Embryonic facial prominence (tissue), 1 donor: ENCODE results near the gene SH3PXD2A.

Experiments used
- DNase-seq: peaks from one replicate; pipeline ENCODE4 v3.0.0-alpha.2; 2016; ENCODE audit errors: extremely low spot score

Gene SH3PXD2A

GRCh38 chr10:103706762-103707161 lies 148.6 kb downstream of the SH3PXD2A start:
- DNase-seq: no peak

GRCh38 chr10:103706047-103706446 lies 149.3 kb downstream of the SH3PXD2A start:
- no peak for DNase-seq

GRCh38 chr10:103703941-103704919 lies 151.1 kb downstream of the SH3PXD2A start:
- DNase-seq: no peak

GRCh38 chr10:103701380-103702222 lies 153.8 kb downstream of the SH3PXD2A start:
- no peak for DNase-seq

GRCh38 chr10:103700436-103700715 lies 155.0 kb downstream of the SH3PXD2A start:
- DNase-seq: no peak

GRCh38 chr10:103699611-103700435 lies 155.6 kb downstream of the SH3PXD2A start:
- DNase-seq: no peak

GRCh38 chr10:103698266-103698665 lies 157.1 kb downstream of the SH3PXD2A start:
- DNase-seq: no peak

GRCh38 chr10:103697787-103698186 lies 157.6 kb downstream of the SH3PXD2A start:
- no peak for DNase-seq

GRCh38 chr10:103696411-103697145 lies 158.8 kb downstream of the SH3PXD2A start:
- DNase-seq: no peak

- DNase-seq: no peak
These were observed 159.3 kb downstream of the SH3PXD2A start for GRCh38 chr10:103696094-103696410.

- DNase-seq: no peak
These were observed 159.8 kb downstream of the SH3PXD2A start for GRCh38 chr10:103695584-103696005.

- DNase-seq: no peak
These were observed 161.6 kb downstream of the SH3PXD2A start for GRCh38 chr10:103693812-103694205.

GRCh38 chr10:103692952-103693811 lies 162.2 kb downstream of the SH3PXD2A start:
- no peak for DNase-seq

GRCh38 chr10:103692436-103692951 lies 162.9 kb downstream of the SH3PXD2A start:
- DNase-seq: no peak

GRCh38 chr10:103691723-103692435 lies 163.5 kb downstream of the SH3PXD2A start:
- no peak for DNase-seq

- DNase-seq: no peak
These were observed 164.1 kb downstream of the SH3PXD2A start for GRCh38 chr10:103691267-103691666.

- DNase-seq: no peak
These were observed 165.1 kb downstream of the SH3PXD2A start for GRCh38 chr10:103690281-103690680.

- no peak for DNase-seq
These were observed 166.9 kb downstream of the SH3PXD2A start for GRCh38 chr10:103688491-103688890.

GRCh38 chr10:103687718-103688117 lies 167.7 kb downstream of the SH3PXD2A start:
- DNase-seq: no peak
